Activated CD8-positive, alpha-beta memory T cell treated with anti-CD3 and anti-CD28 coated beads for 24 hours (primary cell): Measurements from ENCODE around the gene RMP24.
"Not testable (repeated sequence)": the region's sequence is repeated elsewhere in the genome, so short reads cannot be mapped to it uniquely, and the experiment has no call there.

ENCODE experiments used
- DNase-seq: peaks from one replicate; pipeline ENCODE4 v3.0.0-alpha.2; 2020

RMP24 gene

GRCh38 chr18:35968278-35968880, 4.1 kb upstream of the RMP24 start:
- DNase-seq, result no peak

- no peak for DNase-seq
These were observed 2.8 kb upstream of the RMP24 start for GRCh38 chr18:35969676-35970075.

GRCh38 chr18:35971661-35972196, 750 bp upstream of the RMP24 start:
- no peak for DNase-seq

- no peak for DNase-seq
These were observed 1.2 kb downstream of the RMP24 start for GRCh38 chr18:35973650-35974049.

- DNase-seq, result no peak
These were observed 1.7 kb downstream of the RMP24 start for GRCh38 chr18:35974181-35974580.

GRCh38 chr18:35979112-35979511, 6.6 kb downstream of the RMP24 start:
- no peak for DNase-seq

GRCh38 chr18:35982409-35983114, 10.1 kb downstream of the RMP24 start:
- DNase-seq, result no peak

- no peak for DNase-seq
These were observed 10.7 kb downstream of the RMP24 start for GRCh38 chr18:35983147-35983546.

GRCh38 chr18:35983818-35984217, 11.3 kb downstream of the RMP24 start:
- no peak for DNase-seq

GRCh38 chr18:35991696-35992095, 19.2 kb downstream of the RMP24 start:
- DNase-seq, result no peak

GRCh38 chr18:35993013-35993412, 20.5 kb downstream of the RMP24 start:
- DNase-seq, result no peak

- DNase-seq, result no peak
These were observed 26.5 kb downstream of the RMP24 start for GRCh38 chr18:35998967-35999366.

GRCh38 chr18:35999925-36000324, 27.4 kb downstream of the RMP24 start:
- no peak for DNase-seq

GRCh38 chr18:36006997-36007396, 34.5 kb downstream of the RMP24 start:
- DNase-seq, result no peak

- DNase-seq, result no peak
These were observed 36.7 kb downstream of the RMP24 start for GRCh38 chr18:36009214-36009613.

- DNase-seq, result no peak
These were observed 40.4 kb downstream of the RMP24 start for GRCh38 chr18:36012891-36013290.

- DNase-seq, result no peak
These were observed 43.1 kb downstream of the RMP24 start for GRCh38 chr18:36015629-36016028.

- no peak for DNase-seq
These were observed 44.8 kb downstream of the RMP24 start for GRCh38 chr18:36017232-36017631.

- DNase-seq, result no peak
These were observed 47.8 kb downstream of the RMP24 start for GRCh38 chr18:36020174-36020711.

GRCh38 chr18:36023336-36023735, 50.9 kb downstream of the RMP24 start:
- DNase-seq, result no peak

GRCh38 chr18:36024241-36024640, 51.8 kb downstream of the RMP24 start:
- not testable (repeated sequence) for DNase-seq

GRCh38 chr18:36025025-36025424, 52.5 kb downstream of the RMP24 start:
- DNase-seq, result no peak

- no peak for DNase-seq
These were observed 56.4 kb downstream of the RMP24 start for GRCh38 chr18:36028859-36029258.
